ENCODE measurements around the gene CLDN20.

GRCh38 chr6:155253337-155253736 lies 10.5 kb upstream of the CLDN20 start:
- no peak for TF ChIP-seq CTCF (IDR thresholded peaks at IDR 0.05)
- no peak for TF ChIP-seq POLR2A (IDR thresholded peaks at IDR 0.05)

Measured in lower leg skin (tissue), 3 donors.